CD4-positive, alpha-beta memory T cell (primary cell): ENCODE data around the gene GRK6. TPM values are rescaled to one million over a fixed set of nuclear protein-coding genes. Genes with fewer than 3 reads are reported as not detected.
A peak's percentile ranks its signal among the peaks of the same experiment; 100 is the strongest.

ENCODE experiments used
- CTCF ChIA-PET: fragments of 350-600 bp; sonication (Branson Sonifier 250); formaldehyde crosslinking; loops from one replicate; lab custom pipeline; 2021; ENCODE audit warnings: inconsistent platforms; ENCODE audit not compliant: partially characterized antibody; lab: Charles Lee
- POLR2A ChIA-PET: fragments of 350-600 bp; sonication (Branson Sonifier 250); formaldehyde crosslinking; loops from one replicate; lab custom pipeline; 2021; ENCODE audit not compliant: partially characterized antibody; lab: Charles Lee
- DNase-seq, 5 donors: peaks; one replicate each; pipeline versions ENCODE4 v3.0.0 to v3.0.0-alpha.2; 2020 to 2022; ENCODE audit warnings: mixed read lengths in 1 of 5
- H3K27ac ChIP-seq: one replicate; pipeline ENCODE4 v1.7.0; 2013; ENCODE audit warnings: low read depth, low read length
- H3K27me3 ChIP-seq: 2 replicates; pipeline ENCODE4 v1.7.0; 2013; ENCODE audit warnings: mild to moderate bottlenecking, low read length, moderate library complexity; ENCODE audit not compliant: insufficient read depth
- H3K36me3 ChIP-seq: 2 replicates; pipeline ENCODE4 v1.7.0; 2013; ENCODE audit warnings: mild to moderate bottlenecking, low read length, moderate library complexity; ENCODE audit not compliant: insufficient read depth
- H3K4me1 ChIP-seq: 2 replicates; pipeline ENCODE4 v1.7.0; 2013; ENCODE audit warnings: mild to moderate bottlenecking, low read length, moderate library complexity; ENCODE audit not compliant: insufficient read depth
- H3K4me3 ChIP-seq, 2 donors: one replicate each; pipeline ENCODE4 v1.7.0; 2013; ENCODE audit warnings: low read length in 2 of 2, mild to moderate bottlenecking in 1 of 2
- H3K9me3 ChIP-seq, 2 donors: one replicate each; pipeline ENCODE4 v1.7.0; 2013; ENCODE audit warnings: low read length in 2 of 2, control low read depth in 1 of 2; ENCODE audit not compliant: control insufficient read depth in 1 of 2
- H3K27ac Mint-ChIP-seq, 7 donors: one replicate each; pipeline ENCODE4 v1.8.0; 2020 to 2021; ENCODE audit warnings: mixed read lengths in 7 of 7, mild to moderate bottlenecking in 6 of 7, inconsistent platforms in 3 of 7, moderate library complexity in 3 of 7
- H3K27me3 Mint-ChIP-seq, 2 donors: one replicate each; pipeline ENCODE4 v1.8.0; 2020 to 2021; ENCODE audit warnings: mixed read lengths in 2 of 2
- H3K36me3 Mint-ChIP-seq, 2 donors: one replicate each; pipeline ENCODE4 v1.8.0; 2020 to 2021; ENCODE audit warnings: mixed read lengths in 2 of 2, inconsistent platforms in 1 of 2, mild to moderate bottlenecking in 1 of 2
- H3K4me1 Mint-ChIP-seq, 4 donors: one replicate each; pipeline ENCODE4 v1.8.0; 2020 to 2021; ENCODE audit warnings: mixed read lengths in 4 of 4, mild to moderate bottlenecking in 1 of 4
- H3K4me3 Mint-ChIP-seq, 8 donors: one replicate each; pipeline ENCODE4 v1.8.0; 2020 to 2021; ENCODE audit warnings: mixed read lengths in 8 of 8, mild to moderate bottlenecking in 7 of 8, moderate library complexity in 6 of 8, inconsistent platforms in 3 of 8
- H3K9me3 Mint-ChIP-seq, 8 donors: one replicate each; pipeline ENCODE4 v1.8.0; 2020 to 2021; ENCODE audit warnings: mixed read lengths in 8 of 8, mild to moderate bottlenecking in 5 of 8, inconsistent platforms in 3 of 8, moderate library complexity in 1 of 8
- intact Hi-C: fragments of 100-400 bp; cut with micrococcal nuclease; formaldehyde crosslinking; loops from one replicate; pipeline ENCODE4 v1.15.1; 2023
- polyA plus RNA-seq, 2 donors: library from polyadenylated mRNA; unstranded; fragments of 300-500 nt; fragmentation: Illumina TruSeq; gene quantifications; one replicate each; pipeline ENCODE4 v1.2.3, GENCODE V29; 2021
- total RNA-seq, 2 experiments: library from RNA; stranded (reverse); gene quantifications; one replicate each; pipeline ENCODE4 v1.2.3, GENCODE V29; 2021

Gene GRK6
- total and polyA plus RNA-seq, 4 experiments from 2014 or later = 72.4 to 203 (median 190) TPM

DNA sequence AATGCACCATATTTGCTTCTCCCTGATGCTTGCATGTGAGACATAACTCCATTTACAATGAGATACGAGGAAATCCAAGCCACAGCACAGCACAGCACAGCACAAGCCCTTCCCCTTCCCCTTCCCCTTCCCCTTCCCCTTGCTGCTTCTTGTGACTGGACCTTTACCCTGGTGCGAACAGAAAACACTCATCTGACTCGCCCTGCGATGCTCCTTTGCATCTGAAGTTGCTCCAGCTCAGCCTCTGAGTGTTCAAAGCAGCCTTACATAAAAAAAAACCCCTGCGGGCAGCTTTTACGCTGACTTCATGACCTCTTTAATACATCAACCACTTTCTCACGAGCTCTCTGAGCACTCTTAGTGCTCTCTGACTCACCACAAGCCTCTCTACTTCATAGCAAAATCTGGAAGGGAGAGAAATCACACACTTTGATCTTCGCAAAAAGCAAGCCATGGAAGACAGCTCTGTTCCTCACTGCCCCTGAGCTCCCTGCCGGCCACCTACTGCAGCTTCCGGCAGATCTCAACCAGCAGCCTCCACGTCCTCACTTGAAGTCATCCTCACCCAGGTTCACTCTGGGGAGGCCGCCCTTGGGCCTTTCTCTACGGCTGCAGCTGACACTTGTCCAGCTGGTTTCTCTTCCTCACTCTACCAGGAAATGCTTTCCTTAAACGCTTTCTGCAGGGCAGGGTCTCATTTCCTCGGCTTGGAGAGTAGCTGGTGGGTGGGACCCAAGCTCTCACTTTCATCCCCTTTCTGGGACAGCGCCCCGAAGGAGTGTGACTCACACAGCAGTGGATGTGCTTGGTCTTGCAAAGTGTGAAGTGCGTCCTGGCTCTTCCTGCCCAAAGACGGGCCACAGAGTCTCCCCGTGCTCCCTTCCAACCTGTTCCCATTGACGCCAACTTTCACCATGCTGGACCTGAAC is 37.0 kb upstream of the GRK6 start:
- peak overlapping the region in 1 of 2 donors; percentile 4 for H3K4me3 ChIP-seq
- Mint-ChIP-seq H3K4me3 (peak overlapping the region; percentile 62 to 88 (median 78)), H3K27me3 (no peaks in the 10 kb centered on the region), H3K9me3 (no peaks in the 10 kb centered on the region), H3K27ac (peak overlapping the region; percentile 79 to 98 (median 96)), H3K4me1 (peaks cover 33 to 65% (median 43%) of the 10 kb centered on the region in 4 donors), H3K36me3 (no peaks in the 10 kb centered on the region)
- ChIA-PET CTCF (interaction anchor here (1.0 to 11.6 kb wide), 36 partner anchors 11 to 276 kb away, joined by 3 to 295 read pairs (median 7); partner anchors contain the start of genes DDX41, F12, GRK6 and LMAN2), POLR2A (interaction anchor here (0.7 to 10.3 kb wide), 23 partner anchors 11 to 112 kb away, joined by 3 to 138 read pairs (median 8); partner anchors contain the start of genes F12, GRK6, LMAN2 and MXD3)
- intact Hi-C loops = loop anchor here (1.0 to 5.0 kb wide), 8 partner anchors 10 to 112 kb away; partner anchors contain the start of genes PDLIM7 and RGS14
- H3K27ac ChIP-seq = peak overlapping the region; percentile 71
- peak; percentile 73 to 88 (median 80) for DNase-seq
- no peaks in the 10 kb centered on the region for H3K27me3 ChIP-seq
- no peaks in the 10 kb centered on the region for H3K9me3 ChIP-seq
- no peaks in the 10 kb centered on the region for H3K36me3 ChIP-seq
- peaks cover 58% of the 10 kb centered on the region for H3K4me1 ChIP-seq

- Mint-ChIP-seq H3K27me3 (no peaks in the 10 kb centered on the region), H3K27ac (peak overlapping the region; percentile 79 to 98 (median 96)), H3K4me1 (peaks cover 31 to 58% (median 38%) of the 10 kb centered on the region in 4 donors), H3K9me3 (no peaks in the 10 kb centered on the region), H3K4me3 (peak overlapping the region in 7 of 8 donors; percentile 68 to 88 (median 79)), H3K36me3 (no peaks in the 10 kb centered on the region)
- H3K27me3 ChIP-seq = no peaks in the 10 kb centered on the region
- peak overlapping the region; percentile 71 for H3K27ac ChIP-seq
- peaks cover 49% of the 10 kb centered on the region for H3K4me1 ChIP-seq
- no peak overlapping the region for H3K4me3 ChIP-seq
- H3K36me3 ChIP-seq = no peaks in the 10 kb centered on the region
- DNase-seq = peak; percentile 86 to 89 (median 88)
- H3K9me3 ChIP-seq = no peaks in the 10 kb centered on the region
- ChIA-PET POLR2A (interaction anchor here (0.6 to 10.3 kb wide), 23 partner anchors 12 to 116 kb away, joined by 3 to 138 read pairs (median 8); partner anchors contain the start of genes F12, GRK6, LMAN2 and PDLIM7), CTCF (interaction anchor here (0.7 to 11.6 kb wide), 53 partner anchors 9 to 276 kb away, joined by 3 to 295 read pairs (median 5); partner anchors contain the start of genes DBN1, DDX41, GRK6 and LMAN2)
- intact Hi-C loops = loop anchor here (1.0 to 5.0 kb wide), 6 partner anchors 12 to 111 kb away; partner anchors contain the start of genes PDLIM7 and RGS14
Measured at GRCh38 chr5:177390363-177391300, 35.8 kb upstream of the GRK6 start.

GRCh38 chr5:177392765-177393164 is 33.7 kb upstream of the GRK6 start:
- no peaks in the 10 kb centered on the region for H3K36me3 Mint-ChIP-seq
- H3K27ac Mint-ChIP-seq = peak overlapping the region in 2 of 7 donors; percentile 6 to 55
- no peak overlapping the region for H3K4me3 Mint-ChIP-seq

DNA sequence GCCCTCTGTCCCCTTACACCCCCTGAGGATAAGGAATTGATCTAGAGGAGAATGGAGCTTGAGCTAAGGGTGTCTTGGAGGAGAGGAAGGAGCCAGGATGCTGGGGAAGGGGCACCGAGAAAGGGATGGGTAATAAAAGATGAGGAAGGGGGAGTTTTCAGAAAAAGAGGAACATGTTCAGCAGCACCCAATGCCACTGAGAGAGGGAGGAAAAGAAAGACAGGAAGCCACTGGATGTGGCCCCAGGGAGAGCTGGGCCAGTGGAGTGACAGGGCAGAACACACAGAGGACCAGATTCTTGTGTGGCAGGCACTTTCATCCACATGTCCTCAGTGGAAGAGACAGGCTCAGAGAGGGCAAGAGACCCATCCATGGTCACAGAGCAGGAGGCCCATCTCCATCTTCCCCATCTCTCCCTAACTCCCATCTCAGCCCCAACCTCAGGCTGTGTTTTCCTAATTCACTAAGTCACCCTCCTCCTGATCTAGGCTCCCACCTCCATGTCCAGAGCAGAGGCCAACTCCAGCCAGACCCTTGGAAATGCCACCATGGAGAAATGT is 33.2 kb upstream of the GRK6 start:
- intact Hi-C loops = loop anchor here (5.0 kb wide), 1 partner anchor 36 kb away; the partner anchor contains the start of gene RGS14
- H3K36me3 Mint-ChIP-seq = no peaks in the 10 kb centered on the region
- Histone ChIP-seq H3K27me3 (no peaks in the 10 kb centered on the region), H3K27ac (no peak overlapping the region), H3K9me3 (no peaks in the 10 kb centered on the region), H3K4me3 (no peak overlapping the region), H3K4me1 (peaks cover 29% of the 10 kb centered on the region), H3K36me3 (no peaks in the 10 kb centered on the region)
- H3K9me3 Mint-ChIP-seq = peaks cover 0 to 1% (median 0%) of the 10 kb centered on the region in 8 donors
- no peak overlapping the region for H3K4me3 Mint-ChIP-seq
- POLR2A ChIA-PET = interaction anchor here (1.0 to 10.3 kb wide), 4 partner anchors 11 to 62 kb away, joined by 3 to 138 read pairs (median 48); partner anchors contain the start of genes PFN3 and PRR7
- DNase-seq = peak in 1 of 5 donors; percentile 28
- peak overlapping the region in 2 of 7 donors; percentile 6 to 74 for H3K27ac Mint-ChIP-seq
- CTCF ChIA-PET = interaction anchor here (0.5 to 11.6 kb wide), 12 partner anchors 10 to 708 kb away, joined by 3 to 271 read pairs (median 4); partner anchors contain the start of gene PDLIM7
- peaks cover 27 to 37% (median 32%) of the 10 kb centered on the region in 4 donors for H3K4me1 Mint-ChIP-seq
- H3K27me3 Mint-ChIP-seq = no peaks in the 10 kb centered on the region

More at GRCh38 chr5:177392765-177393164, 33.7 kb upstream of the GRK6 start:
- intact Hi-C loops = loop anchor here (5.0 kb wide), 1 partner anchor 35 kb away; the partner anchor contains the start of gene RGS14
- H3K27me3 Mint-ChIP-seq = no peaks in the 10 kb centered on the region
- Histone ChIP-seq H3K4me3 (no peak overlapping the region), H3K9me3 (no peaks in the 10 kb centered on the region), H3K27ac (no peak overlapping the region), H3K4me1 (peaks cover 35% of the 10 kb centered on the region), H3K36me3 (no peaks in the 10 kb centered on the region), H3K27me3 (no peaks in the 10 kb centered on the region)
- H3K4me1 Mint-ChIP-seq = peaks cover 31 to 40% (median 37%) of the 10 kb centered on the region in 4 donors
- ChIA-PET CTCF (interaction anchor here (1.0 to 11.6 kb wide), 10 partner anchors 11 to 111 kb away, joined by 3 to 271 read pairs (median 4); partner anchors contain the start of gene PDLIM7), POLR2A (interaction anchor here (1.0 to 10.3 kb wide), 4 partner anchors 11 to 62 kb away, joined by 3 to 138 read pairs (median 48); partner anchors contain the start of genes PFN3 and PRR7)
- peaks cover 0 to 1% (median 0%) of the 10 kb centered on the region in 8 donors for H3K9me3 Mint-ChIP-seq
- DNase-seq = peak in 1 of 5 donors; percentile 14

- H3K4me3 Mint-ChIP-seq = no peak overlapping the region
- peak in 1 of 5 donors; percentile 15 for DNase-seq
- POLR2A ChIA-PET = interaction anchor here (6.6 to 10.3 kb wide), 2 partner anchors 10 to 52 kb away, joined by 86 to 138 read pairs; partner anchors contain the start of genes PFN3 and PRR7
- Histone ChIP-seq H3K27me3 (no peaks in the 10 kb centered on the region), H3K27ac (no peak overlapping the region), H3K4me1 (peaks cover 22% of the 10 kb centered on the region), H3K36me3 (no peaks in the 10 kb centered on the region), H3K9me3 (no peaks in the 10 kb centered on the region), H3K4me3 (no peak overlapping the region)
- CTCF ChIA-PET = interaction anchor here (1.2 to 11.6 kb wide), 6 partner anchors 10 to 107 kb away, joined by 3 to 271 read pairs (median 27); no protein-coding TSS in a partner anchor
- H3K9me3 Mint-ChIP-seq = peaks cover 0 to 1% (median 0%) of the 10 kb centered on the region in 8 donors
- intact Hi-C loops = loop anchor here (5.0 kb wide), 1 partner anchor 37 kb away; the partner anchor contains the start of gene RGS14
- no peaks in the 10 kb centered on the region for H3K27me3 Mint-ChIP-seq
- no peaks in the 10 kb centered on the region for H3K36me3 Mint-ChIP-seq
- no peak overlapping the region for H3K27ac Mint-ChIP-seq
- H3K4me1 Mint-ChIP-seq = peaks cover 20 to 30% (median 25%) of the 10 kb centered on the region in 4 donors
Measured at GRCh38 chr5:177393990-177394389, 32.5 kb upstream of the GRK6 start.
